HepG2 (cell line): Measurements from ENCODE around the gene MYO19. TPM values are rescaled to one million over a fixed set of nuclear protein-coding genes. Genes with fewer than 3 reads are reported as not detected.

ENCODE experiments used
- ATAD3A ChIP-seq: sonication (generic); formaldehyde crosslinking; IDR thresholded peaks from 2 replicates; pipeline ENCODE4 v1.4.0; 2020; ENCODE audit warnings: missing genetic modification reagents
- GATAD1 ChIP-seq: IDR thresholded peaks from 2 replicates; pipeline ENCODE4 v1.6.1; 2016; ENCODE audit warnings: missing genetic modification reagents, missing compliant biosample characterization
- HDAC1 ChIP-seq: sonication (generic); formaldehyde crosslinking; IDR thresholded peaks from 2 replicates; pipeline ENCODE4 v1.5.1; 2020; ENCODE audit warnings: mild to moderate bottlenecking, missing genetic modification reagents
- HMGXB3 ChIP-seq: sonication (generic); formaldehyde crosslinking; IDR thresholded peaks from 2 replicates; pipeline ENCODE4 v1.4.0; 2020; ENCODE audit warnings: missing genetic modification reagents, borderline replicate concordance
- KAT7 ChIP-seq: IDR thresholded peaks from 2 replicates; pipeline ENCODE4 v1.6.1; 2018; ENCODE audit warnings: borderline replicate concordance, missing compliant biosample characterization
- MTERF4 ChIP-seq: sonication (generic); formaldehyde crosslinking; IDR thresholded peaks from 2 replicates; pipeline ENCODE4 v1.8.0; 2023; ENCODE audit warnings: mild to moderate bottlenecking, missing genetic modification reagents
- SP5 ChIP-seq: IDR thresholded peaks from 2 replicates; pipeline ENCODE4 v1.6.1; 2016; ENCODE audit warnings: low read depth, borderline replicate concordance
- ZFP90 ChIP-seq: sonication (generic); formaldehyde crosslinking; IDR thresholded peaks from 2 replicates; pipeline ENCODE4 v1.8.0; 2022; ENCODE audit warnings: missing genetic modification reagents, mild to moderate bottlenecking, inconsistent platforms, borderline replicate concordance
- ZNF20 ChIP-seq: sonication (generic); formaldehyde crosslinking; IDR thresholded peaks from 2 replicates; pipeline ENCODE4 v1.4.0; 2020; ENCODE audit warnings: mild to moderate bottlenecking, moderate library complexity, missing genetic modification reagents
- ZNF503 ChIP-seq: sonication (generic); formaldehyde crosslinking; IDR thresholded peaks from 2 replicates; pipeline ENCODE4 v1.4.0; 2020; ENCODE audit warnings: missing genetic modification reagents
- ZNF790 ChIP-seq: sonication (generic); formaldehyde crosslinking; IDR thresholded peaks from 2 replicates; pipeline ENCODE4 v1.8.0; 2022; ENCODE audit warnings: missing genetic modification reagents, mild to moderate bottlenecking, borderline replicate concordance
- polyA plus RNA-seq, 8 experiments: library from polyadenylated mRNA; depleted of rRNA in 3 of 8; stranded (reverse) in 7 of 8; unstranded in 1 of 8; fragments of >200 nt; fragmentation: Illumina TruSeq in 4 of 8; extraction: Trizol in 4 of 8; gene quantifications; 2 replicates each; pipeline versions ENCODE4 v1.2.1 to v1.2.3, GENCODE V29; 2011 to 2016; ENCODE audit warnings: low read depth in 4 of 8, missing spikeins in 1 of 8, mixed read lengths in 1 of 8; ENCODE audit not compliant: insufficient read depth in 1 of 8
- total RNA-seq, 5 experiments: library from RNA; depleted of rRNA; stranded (reverse); fragments of >200 nt; fragmentation: Illumina TruSeq; extraction: Trizol; gene quantifications; 2 replicates each; pipeline ENCODE4 v1.2.3, GENCODE V29; 2016; ENCODE audit warnings: low read depth in 1 of 5
- TF ChIP-seq, protein P1 (sequence below): sonication (generic); formaldehyde crosslinking; IDR thresholded peaks from 2 replicates; pipeline ENCODE4 v1.4.0; 2020; ENCODE audit warnings: missing genetic modification reagents
- TF ChIP-seq, protein P2 (sequence below): fragments of 450-650 bp; IDR thresholded peaks from 2 replicates; pipeline ENCODE4 v1.6.1; 2017
- TF ChIP-seq, protein P3 (sequence below): sonication (generic); formaldehyde crosslinking; conservative IDR thresholded peaks from 2 replicates; pipeline ENCODE4 v1.4.0; 2020; ENCODE audit warnings: mild to moderate bottlenecking, missing genetic modification reagents, moderate library complexity

Gene MYO19
- total and polyA plus RNA-seq, 2 of the 13 experiments (the other 11 are each of a cell fraction or from before 2014, with no cell fraction given), result 75.7 to 82.3 TPM

DNA sequence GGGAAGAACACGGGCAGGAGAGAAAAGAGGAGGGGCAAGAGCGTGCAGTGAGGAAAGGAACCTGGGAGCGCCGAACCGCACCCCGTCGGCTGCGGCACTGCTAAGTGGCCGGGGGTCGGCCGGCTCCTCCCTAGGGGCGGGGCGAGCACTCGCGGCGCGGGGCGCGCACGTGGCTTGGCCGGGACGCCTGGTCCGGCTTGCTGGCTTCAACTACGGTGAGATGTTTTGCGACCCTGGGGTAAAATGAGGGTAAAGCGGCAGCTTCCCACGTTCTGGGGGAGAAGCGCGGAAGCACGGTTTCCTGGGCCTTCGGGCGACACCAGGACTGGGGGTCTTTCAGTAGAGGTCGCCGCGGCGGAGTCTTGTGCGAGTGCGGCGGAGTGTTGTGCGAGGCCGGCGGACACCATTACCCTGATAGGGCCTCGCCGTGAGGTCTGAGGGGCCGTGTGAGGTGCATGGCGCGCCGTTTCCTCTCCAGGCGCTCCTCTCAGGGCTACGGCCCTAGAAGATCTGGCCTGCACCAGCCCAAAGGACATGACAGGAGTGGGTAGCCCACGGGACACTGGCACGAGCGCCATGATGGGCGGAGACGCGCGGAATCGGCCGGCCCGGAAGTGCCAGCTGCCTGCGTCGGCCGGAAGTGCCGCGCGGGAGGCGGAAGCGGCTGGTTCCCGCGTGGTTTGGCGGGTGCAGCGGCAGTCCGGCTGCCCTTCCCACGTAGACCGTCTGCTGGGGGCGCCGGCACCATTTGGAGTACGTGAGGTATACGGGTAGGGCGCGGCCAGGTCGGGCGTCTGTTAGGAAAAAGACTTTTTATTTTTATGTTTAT, at the start of gene MYO19, which contains the start of gene PIGW (continued):
- no peak; the same call in 1 of the 2 replicates for TF ChIP-seq HMGXB3 (CRISPR knock-in tag)
- TF ChIP-seq ZNF790, result 0 out of 2 replicates have a peak, but pooled peaks have one; percentile 50
- TF ChIP-seq ZNF503 (CRISPR knock-in tag), result peak; percentile 54; the same call in 1 of the 2 replicates
- TF ChIP-seq, protein P1, sequence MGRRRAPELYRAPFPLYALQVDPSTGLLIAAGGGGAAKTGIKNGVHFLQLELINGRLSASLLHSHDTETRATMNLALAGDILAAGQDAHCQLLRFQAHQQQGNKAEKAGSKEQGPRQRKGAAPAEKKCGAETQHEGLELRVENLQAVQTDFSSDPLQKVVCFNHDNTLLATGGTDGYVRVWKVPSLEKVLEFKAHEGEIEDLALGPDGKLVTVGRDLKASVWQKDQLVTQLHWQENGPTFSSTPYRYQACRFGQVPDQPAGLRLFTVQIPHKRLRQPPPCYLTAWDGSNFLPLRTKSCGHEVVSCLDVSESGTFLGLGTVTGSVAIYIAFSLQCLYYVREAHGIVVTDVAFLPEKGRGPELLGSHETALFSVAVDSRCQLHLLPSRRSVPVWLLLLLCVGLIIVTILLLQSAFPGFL (CRISPR knock-in tag), result 0 out of 2 replicates have a peak, but pooled peaks have one; percentile 13
- no peak for TF ChIP-seq ATAD3A (CRISPR knock-in tag)
- TF ChIP-seq ZFP90 (CRISPR knock-in tag), result peak; percentile 84
- 0 out of 2 replicates have a peak, but pooled peaks have one; percentile 4 for TF ChIP-seq MTERF4 (CRISPR knock-in tag)
- TF ChIP-seq, protein P2, sequence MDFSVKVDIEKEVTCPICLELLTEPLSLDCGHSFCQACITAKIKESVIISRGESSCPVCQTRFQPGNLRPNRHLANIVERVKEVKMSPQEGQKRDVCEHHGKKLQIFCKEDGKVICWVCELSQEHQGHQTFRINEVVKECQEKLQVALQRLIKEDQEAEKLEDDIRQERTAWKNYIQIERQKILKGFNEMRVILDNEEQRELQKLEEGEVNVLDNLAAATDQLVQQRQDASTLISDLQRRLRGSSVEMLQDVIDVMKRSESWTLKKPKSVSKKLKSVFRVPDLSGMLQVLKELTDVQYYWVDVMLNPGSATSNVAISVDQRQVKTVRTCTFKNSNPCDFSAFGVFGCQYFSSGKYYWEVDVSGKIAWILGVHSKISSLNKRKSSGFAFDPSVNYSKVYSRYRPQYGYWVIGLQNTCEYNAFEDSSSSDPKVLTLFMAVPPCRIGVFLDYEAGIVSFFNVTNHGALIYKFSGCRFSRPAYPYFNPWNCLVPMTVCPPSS, result no peak
- peak; percentile 82 for TF ChIP-seq HDAC1 (CRISPR knock-in tag)
- TF ChIP-seq ZNF20, result 0 out of 2 replicates have a peak, but pooled peaks have one; percentile 45
- peak; percentile 94 for TF ChIP-seq GATAD1
- TF ChIP-seq SP5 (CRISPR knock-in tag), result peak; percentile 82
- TF ChIP-seq, protein P3, sequence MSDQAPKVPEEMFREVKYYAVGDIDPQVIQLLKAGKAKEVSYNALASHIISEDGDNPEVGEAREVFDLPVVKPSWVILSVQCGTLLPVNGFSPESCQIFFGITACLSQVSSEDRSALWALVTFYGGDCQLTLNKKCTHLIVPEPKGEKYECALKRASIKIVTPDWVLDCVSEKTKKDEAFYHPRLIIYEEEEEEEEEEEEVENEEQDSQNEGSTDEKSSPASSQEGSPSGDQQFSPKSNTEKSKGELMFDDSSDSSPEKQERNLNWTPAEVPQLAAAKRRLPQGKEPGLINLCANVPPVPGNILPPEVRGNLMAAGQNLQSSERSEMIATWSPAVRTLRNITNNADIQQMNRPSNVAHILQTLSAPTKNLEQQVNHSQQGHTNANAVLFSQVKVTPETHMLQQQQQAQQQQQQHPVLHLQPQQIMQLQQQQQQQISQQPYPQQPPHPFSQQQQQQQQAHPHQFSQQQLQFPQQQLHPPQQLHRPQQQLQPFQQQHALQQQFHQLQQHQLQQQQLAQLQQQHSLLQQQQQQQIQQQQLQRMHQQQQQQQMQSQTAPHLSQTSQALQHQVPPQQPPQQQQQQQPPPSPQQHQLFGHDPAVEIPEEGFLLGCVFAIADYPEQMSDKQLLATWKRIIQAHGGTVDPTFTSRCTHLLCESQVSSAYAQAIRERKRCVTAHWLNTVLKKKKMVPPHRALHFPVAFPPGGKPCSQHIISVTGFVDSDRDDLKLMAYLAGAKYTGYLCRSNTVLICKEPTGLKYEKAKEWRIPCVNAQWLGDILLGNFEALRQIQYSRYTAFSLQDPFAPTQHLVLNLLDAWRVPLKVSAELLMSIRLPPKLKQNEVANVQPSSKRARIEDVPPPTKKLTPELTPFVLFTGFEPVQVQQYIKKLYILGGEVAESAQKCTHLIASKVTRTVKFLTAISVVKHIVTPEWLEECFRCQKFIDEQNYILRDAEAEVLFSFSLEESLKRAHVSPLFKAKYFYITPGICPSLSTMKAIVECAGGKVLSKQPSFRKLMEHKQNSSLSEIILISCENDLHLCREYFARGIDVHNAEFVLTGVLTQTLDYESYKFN (CRISPR knock-in tag), result no peak; the same call in 1 of the 2 replicates
- TF ChIP-seq KAT7 (CRISPR knock-in tag), result peak; percentile 55; the same call in 1 of the 2 replicates
